BJ (cell line): ENCODE results near the gene CRTC2. TPM values are rescaled to one million over a fixed set of nuclear protein-coding genes. Genes with fewer than 3 reads are reported as not detected.

Experiments
- CTCF ChIA-PET: fragments of 350-600 bp; formaldehyde crosslinking; extraction: SDS; loops from one replicate; lab custom pipeline; 2021; ENCODE audit warnings: antibody characterized with exemption, inconsistent platforms; lab: Yijun Ruan, JAX
- POLR2A ChIA-PET: fragments of 300-600 bp; sonication (Branson Sonifier 250); formaldehyde crosslinking; extraction: SDS; loops from one replicate; lab custom pipeline; 2021; ENCODE audit warnings: antibody characterized with exemption; lab: Charles Lee
- DNase-seq: peaks from one replicate; pipeline ENCODE4 v3.0.0-alpha.2; 2011; ENCODE audit warnings: low read depth
- H3K27me3 ChIP-seq: 2 replicates; pipeline ENCODE4 v1.6.0; 2011; ENCODE audit warnings: low read length; ENCODE audit not compliant: control insufficient read depth, insufficient read depth
- H3K36me3 ChIP-seq: 2 replicates; pipeline ENCODE4 v1.5.1; 2011; ENCODE audit warnings: low read length; ENCODE audit not compliant: control insufficient read depth, insufficient read depth
- H3K4me3 ChIP-seq: 2 replicates; pipeline ENCODE4 v1.5.1; 2011; ENCODE audit warnings: low read depth, mild to moderate bottlenecking, control low read depth, low read length
- CTCF ChIP-seq: IDR thresholded peaks from 2 replicates; pipeline ENCODE4 v1.5.1; 2011; ENCODE audit warnings: low read depth, mild to moderate bottlenecking, control low read depth, inconsistent platforms, low read length, moderate library complexity; ENCODE audit not compliant: insufficient read depth
- polyA plus RNA-seq: library from polyadenylated mRNA; depleted of rRNA; stranded (reverse); fragments of >200 nt; gene quantifications from 2 replicates; pipeline ENCODE4 v1.2.3, GENCODE V29; 2011

The CRTC2 gene
- polyA plus RNA-seq, 1 experiment = 25.2 TPM

GRCh38 chr1:153922972-153923925 is 35.2 kb downstream of the CRTC2 start, which contains the start of gene GATAD2B:
Gene GATAD2B, minus strand, starts transcription at chr1:153922972. Its CDS starts 94,625 bp downstream, at chr1:153828347.
- Histone ChIP-seq H3K36me3 (no peaks in the 10 kb centered on the region; the same call in 1 of the 2 replicates), H3K4me3 (peak within 1 kb of the TSS; percentile 76), H3K27me3 (no peaks in the 10 kb centered on the region)
- no peak for TF ChIP-seq CTCF
- DNase-seq = peak; percentile 98
- ChIA-PET POLR2A (interaction anchor here (0.6 to 1.0 kb wide), 2 partner anchors 15 to 39 kb away, joined by 6 read pairs; no protein-coding TSS in a partner anchor), CTCF (interaction anchor here (0.9 to 2.0 kb wide), 7 partner anchors 11 to 58 kb away, joined by 3 to 13 read pairs (median 4); partner anchors contain the start of gene DENND4B)

GRCh38 chr1:153922076-153922971 is 36.1 kb downstream of the CRTC2 start:
- H3K4me3 ChIP-seq = peak overlapping the region; percentile 76
- ChIA-PET CTCF (interaction anchor here (0.6 to 3.3 kb wide), 10 partner anchors 11 to 125 kb away, joined by 3 to 15 read pairs (median 4); partner anchors contain the start of genes DENND4B and RAB13), POLR2A (interaction anchor here (0.5 to 1.0 kb wide), 3 partner anchors 16 to 67 kb away, joined by 6 to 9 read pairs (median 6); no protein-coding TSS in a partner anchor)
- no peaks in the 10 kb centered on the region for H3K27me3 ChIP-seq
- H3K36me3 ChIP-seq = no peaks in the 10 kb centered on the region; the same call in 1 of the 2 replicates
- no peak for DNase-seq
- TF ChIP-seq CTCF = peak; percentile 13; the same call in 1 of the 2 replicates

GRCh38 chr1:153921803-153922075 is 36.7 kb downstream of the CRTC2 start:
- H3K36me3 ChIP-seq = no peaks in the 10 kb centered on the region; the same call in 1 of the 2 replicates
- H3K4me3 ChIP-seq = peak overlapping the region; percentile 76
- H3K27me3 ChIP-seq = no peaks in the 10 kb centered on the region
- ChIA-PET POLR2A (interaction anchor here (0.5 kb wide), 1 partner anchor 66 kb away, joined by 9 read pairs; no protein-coding TSS in a partner anchor), CTCF (interaction anchor here (0.6 to 3.3 kb wide), 6 partner anchors 11 to 124 kb away, joined by 3 to 15 read pairs (median 6); partner anchors contain the start of genes DENND4B and RAB13)
- no peak for TF ChIP-seq CTCF
- no peak for DNase-seq

- no peak for TF ChIP-seq CTCF
- no peaks in the 10 kb centered on the region for H3K27me3 ChIP-seq
- POLR2A ChIA-PET = interaction anchor here (0.6 kb wide), 1 partner anchor 359 kb away, joined by 4 read pairs; no protein-coding TSS in a partner anchor
- H3K36me3 ChIP-seq = no peaks in the 10 kb centered on the region; the same call in 1 of the 2 replicates
- H3K4me3 ChIP-seq = peak overlapping the region; percentile 76
- DNase-seq = no peak
- CTCF ChIA-PET = interaction anchor here (0.6 to 3.3 kb wide), 6 partner anchors 11 to 124 kb away, joined by 3 to 15 read pairs (median 6); partner anchors contain the start of genes DENND4B and RAB13
Observed at GRCh38 chr1:153921080-153921802, 37.2 kb downstream of the CRTC2 start.
